ENCODE results near the gene TM9SF3.
A peak's percentile ranks its signal among the peaks of the same experiment; 100 is the strongest.

GRCh38 chr10:96513698-96514561, 72.9 kb downstream of the TM9SF3 start, which contains the start of gene TLL2:
- TF ChIP-seq CTCF (IDR thresholded peaks at IDR 0.05; ENCODE audit: low read length) (peak; percentile 38), EZH2 (IDR thresholded peaks at IDR 0.05; ENCODE audit: borderline replicate concordance, low read length) (no peak)
